ENCODE data around the gene OSGIN1.

Gene OSGIN1

DNA sequence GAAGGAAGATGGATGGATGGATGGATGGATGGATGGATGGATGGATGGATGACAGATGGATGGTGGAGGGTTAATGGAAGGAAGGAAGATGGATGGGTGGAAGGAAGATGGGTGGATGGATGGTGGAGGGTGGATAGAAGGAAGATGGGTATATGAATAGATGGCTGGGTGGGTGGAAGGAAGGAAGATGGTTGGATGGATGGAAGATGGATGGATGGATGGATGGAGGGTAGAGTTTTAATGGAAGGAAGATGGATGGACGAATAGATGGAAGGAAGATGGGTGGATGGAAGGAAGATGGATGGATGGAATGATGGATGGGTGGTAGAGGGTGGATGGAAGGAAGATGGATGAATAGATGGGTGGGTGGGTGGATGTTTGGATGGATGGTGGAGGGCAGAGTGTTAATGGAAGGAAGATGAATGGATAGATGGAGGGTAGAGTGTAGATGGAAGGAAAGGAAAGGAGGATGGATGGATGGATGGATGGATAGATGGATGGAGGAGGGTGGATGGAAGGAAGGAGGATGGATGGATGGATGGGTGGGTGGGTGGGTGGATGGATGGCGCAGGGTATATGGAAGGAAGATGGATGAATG, 32.0 kb upstream of the OSGIN1 start:
- H3K27ac ChIP-seq: no peak overlapping the region
- TF ChIP-seq CTCF (conservative IDR thresholded peaks at IDR 0.05): no peak

GRCh38 chr16:83923581-83924365, 29.3 kb upstream of the OSGIN1 start:
- TF ChIP-seq CTCF (conservative IDR thresholded peaks at IDR 0.05): no peak
- no peak overlapping the region for H3K27ac ChIP-seq

- no peak overlapping the region for H3K27ac ChIP-seq
- TF ChIP-seq CTCF (conservative IDR thresholded peaks at IDR 0.05): no peak
Observed at GRCh38 chr16:83924686-83925085, 28.4 kb upstream of the OSGIN1 start.

DNA sequence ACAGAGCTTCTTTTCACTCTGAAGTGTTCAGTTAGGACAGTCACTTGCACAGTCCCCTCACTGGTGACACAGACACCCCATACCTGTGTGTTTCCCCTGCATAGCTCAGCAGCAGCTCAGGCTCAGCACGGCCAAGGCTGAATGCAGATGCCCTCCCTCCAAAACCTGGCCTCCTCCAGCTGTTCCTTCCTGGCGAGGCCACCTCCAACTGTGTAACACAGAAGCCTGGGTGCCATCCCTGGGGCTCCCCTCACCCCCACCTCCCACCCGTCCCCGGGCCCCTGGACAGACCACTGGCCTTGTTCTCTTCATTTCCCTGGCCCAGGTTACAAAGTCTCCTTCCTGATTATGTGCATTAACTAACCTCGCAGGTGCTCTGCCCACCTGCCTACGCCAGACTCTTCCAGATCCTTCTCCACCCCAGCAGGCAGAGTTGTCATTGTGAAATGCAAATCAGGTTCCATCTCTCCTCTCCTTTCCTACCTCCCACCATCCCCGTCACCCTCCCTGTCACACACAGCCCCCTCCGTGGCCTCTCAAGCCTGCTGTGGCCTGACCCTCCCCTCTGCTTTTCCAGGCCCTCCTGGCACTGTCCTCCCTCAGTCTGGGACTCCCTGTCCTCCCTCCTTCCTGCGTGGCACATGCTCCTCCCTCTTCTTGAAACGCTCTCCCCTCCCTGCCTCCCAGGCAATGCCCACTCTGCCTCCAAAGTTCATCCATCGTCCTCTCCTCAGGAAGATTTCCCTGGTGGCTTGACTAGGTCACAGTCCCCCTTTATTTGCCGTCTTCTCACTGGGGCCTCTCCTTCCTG, 27.7 kb upstream of the OSGIN1 start:
- H3K27ac ChIP-seq: no peak overlapping the region
- TF ChIP-seq CTCF (conservative IDR thresholded peaks at IDR 0.05): no peak

- no peak for TF ChIP-seq CTCF (conservative IDR thresholded peaks at IDR 0.05)
- peak overlapping the region; percentile 72; the same call in 1 of the 2 replicates for H3K27ac ChIP-seq
Observed at GRCh38 chr16:83925957-83926725, 26.9 kb upstream of the OSGIN1 start.

DNA sequence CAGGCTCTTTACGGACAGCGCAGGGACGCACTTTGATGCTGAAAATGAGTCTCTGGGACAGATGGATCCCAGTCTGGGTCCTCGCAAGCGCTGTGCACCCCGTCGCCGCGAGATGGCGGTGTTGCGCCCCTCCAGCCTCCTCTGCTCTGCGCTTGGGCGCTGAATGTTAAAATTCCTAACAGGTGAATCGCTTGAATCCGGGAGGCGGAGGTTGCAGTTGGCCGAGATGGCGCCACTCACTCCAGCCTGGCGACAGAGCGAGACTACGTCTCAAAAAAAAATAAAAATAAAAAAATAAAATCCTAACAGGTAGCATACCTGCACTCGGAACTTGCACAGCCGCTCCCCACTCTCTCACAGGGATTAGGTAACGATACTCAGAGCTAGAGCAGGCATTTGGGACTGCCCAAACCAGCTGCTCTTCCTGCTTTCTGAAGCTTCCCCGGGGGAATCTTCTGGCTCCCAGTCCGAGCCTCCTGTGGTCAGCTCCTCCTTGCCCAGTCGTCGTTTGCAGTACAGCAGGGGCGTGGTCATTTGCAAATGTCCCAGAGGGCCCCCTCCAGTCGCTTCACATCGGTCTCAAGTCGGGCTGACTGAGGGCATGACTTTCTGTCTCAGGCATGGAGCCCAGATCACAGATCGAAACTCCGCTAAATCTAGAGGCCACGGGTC, 26.2 kb upstream of the OSGIN1 start:
- TF ChIP-seq CTCF (conservative IDR thresholded peaks at IDR 0.05): peak; percentile 95
- H3K27ac ChIP-seq: peak overlapping the region; percentile 72
